GM12872 (cell line): ENCODE data around the gene NEK9.

Experiments
- TF ChIP-seq, protein P1 (sequence below): IDR thresholded peaks from 3 replicates; pipeline ENCODE4 v1.5.1; 2011; ENCODE audit warnings: low read depth, mild to moderate bottlenecking, low read length, moderate library complexity; ENCODE audit not compliant: insufficient read depth

NEK9 gene

GRCh38 chr14:75069811-75070145 is 57.1 kb downstream of the NEK9 start:
- TF ChIP-seq, protein P1, sequence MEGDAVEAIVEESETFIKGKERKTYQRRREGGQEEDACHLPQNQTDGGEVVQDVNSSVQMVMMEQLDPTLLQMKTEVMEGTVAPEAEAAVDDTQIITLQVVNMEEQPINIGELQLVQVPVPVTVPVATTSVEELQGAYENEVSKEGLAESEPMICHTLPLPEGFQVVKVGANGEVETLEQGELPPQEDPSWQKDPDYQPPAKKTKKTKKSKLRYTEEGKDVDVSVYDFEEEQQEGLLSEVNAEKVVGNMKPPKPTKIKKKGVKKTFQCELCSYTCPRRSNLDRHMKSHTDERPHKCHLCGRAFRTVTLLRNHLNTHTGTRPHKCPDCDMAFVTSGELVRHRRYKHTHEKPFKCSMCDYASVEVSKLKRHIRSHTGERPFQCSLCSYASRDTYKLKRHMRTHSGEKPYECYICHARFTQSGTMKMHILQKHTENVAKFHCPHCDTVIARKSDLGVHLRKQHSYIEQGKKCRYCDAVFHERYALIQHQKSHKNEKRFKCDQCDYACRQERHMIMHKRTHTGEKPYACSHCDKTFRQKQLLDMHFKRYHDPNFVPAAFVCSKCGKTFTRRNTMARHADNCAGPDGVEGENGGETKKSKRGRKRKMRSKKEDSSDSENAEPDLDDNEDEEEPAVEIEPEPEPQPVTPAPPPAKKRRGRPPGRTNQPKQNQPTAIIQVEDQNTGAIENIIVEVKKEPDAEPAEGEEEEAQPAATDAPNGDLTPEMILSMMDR = no peak

DNA sequence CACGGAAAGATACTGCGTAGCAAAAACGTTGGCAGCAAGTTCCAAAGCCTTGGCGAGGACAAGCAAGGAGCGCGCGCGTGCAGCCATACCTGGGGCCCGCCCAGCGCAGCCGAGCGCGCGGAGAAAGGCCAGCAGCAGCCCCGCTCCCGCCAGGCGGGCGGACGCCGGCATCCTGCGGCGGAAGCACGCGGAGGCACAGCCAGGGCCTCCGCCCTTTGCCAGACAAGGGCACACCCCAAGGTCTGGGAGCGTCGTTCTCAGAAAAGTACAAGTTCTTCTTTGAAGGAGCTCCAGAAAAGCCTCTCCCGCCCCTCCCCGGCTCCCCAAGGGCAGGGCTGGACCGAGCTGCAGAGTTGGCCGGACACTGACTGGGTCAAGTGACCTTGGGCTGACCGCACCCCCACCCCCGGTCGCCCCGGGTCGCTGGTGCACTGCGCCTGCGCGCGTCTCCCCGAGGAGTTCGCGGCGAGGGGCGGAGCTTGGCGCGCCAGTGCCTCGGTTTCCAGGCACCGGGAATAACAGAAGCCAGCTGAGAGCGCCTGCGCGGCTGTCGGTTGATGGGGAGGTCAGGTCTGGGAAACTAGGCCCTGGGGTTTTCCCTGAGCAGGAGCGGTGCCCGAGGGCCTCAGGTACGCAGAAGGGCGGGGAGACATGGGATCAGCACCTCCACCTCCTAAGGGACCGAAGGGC is 57.6 kb downstream of the NEK9 start, which contains the start of gene ZC2HC1C:
Gene ZC2HC1C (plus strand): TSS at position 521 of the 690 bp plus-strand sequence. CDS start 933 bp downstream, outside the sequence.
- TF ChIP-seq, protein P1 = no peak

DNA sequence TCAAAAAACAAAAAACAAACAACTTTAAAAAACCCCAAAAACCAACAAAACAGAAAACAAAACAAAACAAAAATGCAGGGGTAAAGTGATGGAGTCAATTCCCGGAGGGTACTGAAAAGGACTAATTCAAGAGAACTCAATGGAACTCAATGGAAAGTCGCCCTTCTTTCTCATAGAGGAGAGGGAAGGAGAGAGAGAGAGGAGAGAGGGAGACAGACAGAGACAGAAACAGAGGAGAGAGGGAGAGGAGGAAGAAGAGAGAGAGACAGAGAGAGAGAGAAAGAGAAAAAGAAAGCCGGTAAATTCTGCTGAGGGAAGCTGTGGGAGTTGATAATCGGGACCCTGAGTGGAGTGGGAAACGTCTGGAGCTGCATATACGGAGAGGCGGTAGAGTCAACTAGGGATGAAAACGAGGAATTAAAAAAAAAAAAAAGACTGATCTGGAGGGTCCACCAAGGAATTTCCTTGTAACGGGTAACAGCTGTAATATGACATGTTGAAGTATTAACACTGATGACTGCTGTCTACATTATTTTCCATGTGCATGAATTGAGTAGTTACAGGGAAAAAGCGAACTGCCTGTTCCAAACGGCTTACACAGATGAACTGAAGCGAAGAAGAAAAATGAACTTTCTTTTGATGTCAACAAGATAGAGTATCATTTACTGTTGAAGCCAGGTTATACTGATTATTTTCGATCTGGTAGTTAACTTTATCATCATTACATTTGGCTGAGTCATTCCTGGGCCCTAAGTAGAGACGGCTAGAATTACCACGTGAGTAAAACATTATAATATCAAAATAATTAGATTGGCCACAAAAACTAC is 58.3 kb downstream of the NEK9 start:
- TF ChIP-seq, protein P1 = no peak

DNA sequence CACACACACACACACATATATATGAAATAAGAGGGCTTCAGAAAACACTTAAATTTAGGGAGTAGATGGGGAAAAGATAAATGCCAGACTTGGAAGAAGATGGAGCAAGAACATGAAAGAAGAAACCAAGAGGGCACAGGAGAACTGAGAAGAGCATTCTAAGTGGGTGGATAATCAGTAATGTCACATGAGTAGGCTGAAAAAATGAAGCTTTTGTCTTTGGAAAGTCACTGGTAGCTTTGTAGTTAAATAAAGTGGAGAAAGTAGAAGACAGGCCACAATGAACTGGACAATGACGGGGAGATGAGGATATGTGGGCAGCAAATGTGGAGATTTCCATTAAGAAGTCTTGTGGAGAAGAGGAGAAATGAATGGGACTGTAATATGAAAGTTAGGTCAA is 59.6 kb downstream of the NEK9 start:
- TF ChIP-seq, protein P1 = no peak

GRCh38 chr14:75066691-75067090 is 60.2 kb downstream of the NEK9 start:
- TF ChIP-seq, protein P1 = no peak

- TF ChIP-seq, protein P1 = no peak
Observed at GRCh38 chr14:75064205-75064567, 62.7 kb downstream of the NEK9 start.

DNA sequence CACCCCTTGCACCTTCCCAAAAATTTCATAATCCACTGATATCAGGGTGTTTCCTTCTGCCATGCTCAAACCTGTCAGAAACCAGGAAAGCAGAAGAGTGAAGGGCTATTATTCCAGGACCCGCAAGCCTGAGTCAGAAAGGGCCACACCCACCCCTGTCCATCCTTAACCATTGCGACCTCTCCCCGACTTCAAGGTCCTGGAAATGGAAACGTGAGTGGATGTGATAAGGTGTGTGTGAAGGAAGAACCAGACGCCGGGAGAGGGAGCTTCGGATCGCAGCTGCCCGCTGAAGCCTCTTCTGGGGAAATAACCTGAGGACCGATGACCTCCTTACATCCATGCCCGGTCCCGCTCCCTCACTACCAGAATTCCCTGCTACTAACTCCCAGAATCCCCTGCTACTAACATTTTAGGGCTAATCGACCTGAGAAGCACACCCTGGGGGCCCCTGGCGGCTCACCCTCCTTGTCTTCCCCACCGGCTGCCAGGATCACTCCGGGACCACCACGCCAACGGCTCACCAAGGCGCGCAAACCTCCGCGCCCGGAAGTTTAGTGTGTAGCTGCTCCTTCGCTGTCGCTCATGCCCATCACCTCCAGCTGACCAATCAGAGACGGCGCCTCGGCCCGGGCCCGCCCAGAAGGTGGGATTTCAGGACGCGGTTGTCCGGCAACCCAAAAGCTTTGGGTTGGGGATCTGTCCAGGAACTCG is 63.2 kb downstream of the NEK9 start, which contains the start of gene ACYP1:
Gene ACYP1 (minus strand): TSS at position 534 of the 714 bp plus-strand sequence. CDS start 471 bp downstream, at position 63.
- TF ChIP-seq, protein P1 = no peak
